NT2/D1 (cell line): ENCODE results near the gene CALY.

ENCODE experiments used
- DNase-seq: peaks from one replicate; pipeline ENCODE4 v3.0.0-alpha.2; 2011; ENCODE audit warnings: low read depth, low spot score
- H3K27me3 ChIP-seq: 2 replicates; pipeline ENCODE4 v1.6.0; 2011; ENCODE audit warnings: mild to moderate bottlenecking; ENCODE audit not compliant: insufficient read length, insufficient read depth
- H3K36me3 ChIP-seq: 2 replicates; pipeline ENCODE4 v1.6.1; 2011; ENCODE audit warnings: mild to moderate bottlenecking, low read length, mixed read lengths; ENCODE audit not compliant: insufficient read depth, insufficient read length
- H3K4me1 ChIP-seq: 2 replicates; pipeline ENCODE4 v1.5.1; 2011; ENCODE audit not compliant: insufficient read depth, insufficient read length
- H3K4me3 ChIP-seq: 2 replicates; pipeline ENCODE4 v1.5.1; 2011; ENCODE audit warnings: low read depth; ENCODE audit not compliant: insufficient read length
- H3K9ac ChIP-seq: 2 replicates; pipeline ENCODE4 v1.6.0; 2011; ENCODE audit warnings: low read depth; ENCODE audit not compliant: insufficient read length
- H3K9me3 ChIP-seq: 2 replicates; pipeline ENCODE4 v1.5.1; 2011; ENCODE audit warnings: mild to moderate bottlenecking, low read length; ENCODE audit not compliant: insufficient read depth
- SUZ12 ChIP-seq: IDR thresholded peaks from 2 replicates; pipeline ENCODE4 v1.6.1; 2011; ENCODE audit not compliant: insufficient read length, insufficient read depth; ENCODE audit errors: extremely low read depth
- YY1 ChIP-seq: IDR thresholded peaks from 2 replicates; pipeline ENCODE4 v1.6.1; 2011; ENCODE audit not compliant: insufficient read length, insufficient read depth
- ZNF274 ChIP-seq: IDR thresholded peaks from 2 replicates; pipeline ENCODE4 v1.6.1; 2011; ENCODE audit warnings: mild to moderate bottlenecking, low read depth, low read length

The CALY gene

DNA sequence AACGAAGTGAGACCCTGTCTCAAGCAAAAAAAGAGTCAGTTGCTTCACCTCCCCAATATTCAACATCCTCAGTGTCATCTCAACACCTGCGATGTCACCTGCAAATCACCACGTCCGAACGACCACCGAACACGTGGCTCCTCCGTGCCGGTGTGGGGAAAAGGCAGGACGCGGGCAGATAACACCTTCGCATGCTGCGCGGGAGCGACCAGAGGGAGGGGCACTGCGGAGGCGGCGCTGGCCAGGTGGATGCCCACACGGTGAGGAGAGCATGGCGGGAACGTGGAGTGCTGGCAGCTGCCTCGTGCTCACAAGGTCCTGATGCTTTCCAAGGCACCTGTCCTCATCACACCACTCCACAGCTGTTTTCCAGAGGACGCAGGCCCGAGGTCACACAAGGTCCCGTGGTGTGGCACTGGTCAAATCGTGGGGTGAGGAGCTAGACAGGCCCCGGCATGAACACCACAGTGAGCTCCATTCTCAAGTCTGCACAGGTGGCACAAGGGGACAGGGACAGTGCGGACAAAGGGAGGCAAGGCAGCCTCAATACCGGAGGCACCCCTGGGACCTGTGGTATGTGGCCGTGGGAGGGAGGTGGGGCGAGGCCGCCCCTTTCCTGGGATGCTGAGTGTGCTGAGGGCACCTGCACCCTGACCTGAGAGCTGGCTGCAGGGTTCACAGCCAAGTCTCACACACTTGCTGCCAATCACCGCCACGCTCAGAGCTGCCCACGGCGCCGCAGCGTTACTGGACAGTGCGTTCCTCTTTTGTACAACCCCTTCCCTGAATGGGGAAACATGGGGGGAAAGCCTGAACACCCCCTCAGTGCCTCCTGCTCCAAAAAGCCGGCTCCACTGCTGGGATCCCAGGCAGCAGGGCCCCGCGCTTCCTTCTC is 41.0 kb downstream of the CALY start:
- TF ChIP-seq SUZ12 (no peak), ZNF274 (no peak)
- no peak for DNase-seq
- H3K9me3 ChIP-seq, result no peaks in the 10 kb centered on the region
- H3K27me3 ChIP-seq, result no peaks in the 10 kb centered on the region
- H3K4me3 ChIP-seq, result no peak overlapping the region
- H3K36me3 ChIP-seq, result peaks cover 84% of the 10 kb centered on the region
- no peaks in the 10 kb centered on the region for H3K4me1 ChIP-seq
- no peak overlapping the region for H3K9ac ChIP-seq

- no peaks in the 10 kb centered on the region for H3K9me3 ChIP-seq
- H3K9ac ChIP-seq, result no peak overlapping the region
- H3K27me3 ChIP-seq, result no peaks in the 10 kb centered on the region
- no peak for DNase-seq
- no peak for TF ChIP-seq ZNF274
- TF ChIP-seq SUZ12, result no peak
- TF ChIP-seq YY1, result no peak
- H3K4me1 ChIP-seq, result no peaks in the 10 kb centered on the region
- no peak overlapping the region for H3K4me3 ChIP-seq
- peaks cover 81% of the 10 kb centered on the region for H3K36me3 ChIP-seq
Observed at GRCh38 chr10:133294189-133294588, 42.5 kb downstream of the CALY start.

DNA sequence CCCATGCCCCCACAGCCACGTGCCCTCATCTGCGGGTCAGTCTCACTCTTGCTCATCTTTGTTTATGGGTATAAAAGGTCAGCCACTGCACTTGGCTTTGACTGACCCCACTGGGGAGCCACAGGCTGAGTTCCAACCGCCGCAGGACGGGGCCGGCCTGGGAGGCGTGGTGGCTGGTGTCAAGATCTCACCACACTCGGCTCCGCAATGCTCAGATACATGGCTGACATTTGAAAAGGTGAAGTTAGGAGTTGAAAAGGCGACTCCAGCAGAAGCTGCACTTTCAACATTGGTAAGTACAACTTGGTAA is 42.9 kb downstream of the CALY start:
- Histone ChIP-seq H3K36me3 (peaks cover 81% of the 10 kb centered on the region), H3K9me3 (no peaks in the 10 kb centered on the region), H3K27me3 (no peaks in the 10 kb centered on the region), H3K9ac (no peak overlapping the region), H3K4me3 (no peak overlapping the region), H3K4me1 (no peaks in the 10 kb centered on the region)
- TF ChIP-seq ZNF274, result no peak
- TF ChIP-seq YY1, result no peak
- no peak for TF ChIP-seq SUZ12
- DNase-seq, result no peak

GRCh38 chr10:133292919-133293809 is 43.5 kb downstream of the CALY start:
- Histone ChIP-seq H3K4me1 (no peaks in the 10 kb centered on the region), H3K27me3 (no peaks in the 10 kb centered on the region), H3K9ac (no peak overlapping the region), H3K4me3 (no peak overlapping the region), H3K36me3 (peaks cover 81% of the 10 kb centered on the region), H3K9me3 (no peaks in the 10 kb centered on the region)
- no peak for TF ChIP-seq YY1
- no peak for TF ChIP-seq SUZ12
- TF ChIP-seq ZNF274, result no peak
- no peak for DNase-seq

- TF ChIP-seq SUZ12 (no peak), ZNF274 (no peak), YY1 (no peak)
- no peaks in the 10 kb centered on the region for H3K9me3 ChIP-seq
Observed at GRCh38 chr10:133289761-133290160, 46.9 kb downstream of the CALY start.

DNA sequence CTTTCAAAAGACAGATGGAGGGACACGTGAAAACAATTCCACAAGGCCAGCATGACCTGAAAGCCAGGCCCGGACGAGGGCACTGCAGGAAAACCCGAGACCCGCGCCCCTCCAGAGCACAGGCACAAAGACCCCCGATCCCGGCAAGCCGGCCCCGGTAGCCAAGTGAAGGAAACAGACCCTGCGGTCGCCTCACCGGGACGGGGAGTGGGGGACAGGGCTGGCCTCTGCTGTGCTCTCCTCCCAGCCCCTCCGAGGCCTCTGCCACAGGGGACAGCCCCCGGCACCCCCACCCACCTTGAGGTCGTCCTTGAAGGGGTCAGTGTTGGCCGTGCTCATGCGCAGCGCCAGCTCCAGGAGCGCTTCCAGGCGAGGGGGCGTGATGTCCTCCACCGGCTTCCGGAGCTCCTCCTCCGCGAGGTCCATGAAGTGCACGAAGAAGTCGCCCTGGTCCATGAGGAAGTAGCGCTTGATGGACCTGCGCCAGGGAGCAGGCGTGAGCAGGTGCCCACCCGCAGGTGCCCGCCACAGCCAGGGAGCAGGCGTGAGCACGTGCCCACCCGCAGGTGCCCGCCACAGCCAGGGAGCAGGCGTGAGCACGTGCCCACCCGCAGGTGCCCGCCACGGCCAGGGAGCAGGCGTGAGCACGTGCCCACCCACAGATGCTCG is 48.7 kb downstream of the CALY start:
- DNase-seq, result no peak
- no peak overlapping the region for H3K9ac ChIP-seq
- no peaks in the 10 kb centered on the region for H3K4me1 ChIP-seq
- H3K4me3 ChIP-seq, result no peak overlapping the region
- H3K27me3 ChIP-seq, result no peaks in the 10 kb centered on the region
- peaks cover 77% of the 10 kb centered on the region for H3K36me3 ChIP-seq
- TF ChIP-seq ZNF274 (no peak), SUZ12 (no peak), YY1 (no peak)
- H3K9me3 ChIP-seq, result no peaks in the 10 kb centered on the region

More at GRCh38 chr10:133289761-133290160, 46.9 kb downstream of the CALY start:
- no peak for DNase-seq
- Histone ChIP-seq H3K4me3 (no peak overlapping the region), H3K4me1 (no peaks in the 10 kb centered on the region), H3K36me3 (peaks cover 79% of the 10 kb centered on the region), H3K9ac (no peak overlapping the region), H3K27me3 (no peaks in the 10 kb centered on the region)
